Ishikawa (cell line): Measurements from ENCODE around the gene CD300LF.

Experiments used
- CEBPB ChIP-seq: IDR thresholded peaks from 2 replicates; pipeline ENCODE4 v1.6.1; 2012
- CREB1 ChIP-seq: IDR thresholded peaks from 2 replicates; pipeline ENCODE4 v1.6.1; 2012; ENCODE audit warnings: low read depth
- EGR1 ChIP-seq: IDR thresholded peaks from 2 replicates; pipeline ENCODE4 v1.6.1; 2012
- EP300 ChIP-seq: IDR thresholded peaks from 2 replicates; pipeline ENCODE4 v1.6.1; 2012; ENCODE audit warnings: borderline replicate concordance
- FOXM1 ChIP-seq: IDR thresholded peaks from 2 replicates; pipeline ENCODE4 v1.6.1; 2012; ENCODE audit warnings: low read depth, borderline replicate concordance
- NFIC ChIP-seq: IDR thresholded peaks from 2 replicates; pipeline ENCODE4 v1.6.1; 2012
- RAD21 ChIP-seq: IDR thresholded peaks from 2 replicates; pipeline ENCODE4 v1.6.1; 2012; ENCODE audit warnings: low read depth
- TAF1 ChIP-seq: IDR thresholded peaks from 2 replicates; pipeline ENCODE4 v1.6.1; 2012; ENCODE audit warnings: low read depth, mild to moderate bottlenecking
- TCF12 ChIP-seq: IDR thresholded peaks from 2 replicates; pipeline ENCODE4 v1.6.1; 2012; ENCODE audit warnings: low read depth
- TEAD4 ChIP-seq: IDR thresholded peaks from 2 replicates; pipeline ENCODE4 v1.6.1; 2012
- YY1 ChIP-seq: IDR thresholded peaks from 2 replicates; pipeline ENCODE4 v1.6.1; 2012; ENCODE audit warnings: low read depth
- ZBTB7A ChIP-seq: IDR thresholded peaks from 2 replicates; pipeline ENCODE4 v1.6.1; 2012; ENCODE audit warnings: low read depth
- TF ChIP-seq, protein P1 (sequence below): IDR thresholded peaks from 2 replicates; pipeline ENCODE4 v1.6.1; 2012
- TF ChIP-seq, protein P2 (sequence below): IDR thresholded peaks from 2 replicates; pipeline ENCODE4 v1.6.1; 2012
- TF ChIP-seq, protein P3 (sequence below): IDR thresholded peaks from 2 replicates; pipeline ENCODE4 v1.6.1; 2012; ENCODE audit warnings: low read depth, mild to moderate bottlenecking

The CD300LF gene

DNA sequence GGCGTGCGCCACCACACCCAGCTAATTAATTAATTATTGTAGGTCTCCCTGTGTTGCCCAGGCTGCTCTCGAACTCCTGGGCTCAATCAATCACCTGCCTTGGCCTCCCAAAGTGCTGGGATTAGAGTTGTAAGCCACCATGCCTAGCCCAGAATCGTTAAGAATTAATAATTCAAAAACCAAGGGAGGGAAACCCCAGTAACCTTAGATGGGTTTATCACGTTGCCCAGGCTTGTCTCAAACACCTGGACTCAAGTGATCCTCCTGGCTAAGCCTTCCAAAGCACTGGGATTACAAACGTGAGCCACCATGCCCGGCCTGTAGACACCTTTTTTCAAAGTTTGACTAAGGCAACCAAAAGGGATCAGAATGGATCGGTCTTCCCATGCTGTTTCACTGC lies 21.6 kb downstream of the CD300LF start:
- no peak for TF ChIP-seq RAD21
- no peak for TF ChIP-seq CREB1
- no peak for TF ChIP-seq EP300
- TF ChIP-seq, protein P1, sequence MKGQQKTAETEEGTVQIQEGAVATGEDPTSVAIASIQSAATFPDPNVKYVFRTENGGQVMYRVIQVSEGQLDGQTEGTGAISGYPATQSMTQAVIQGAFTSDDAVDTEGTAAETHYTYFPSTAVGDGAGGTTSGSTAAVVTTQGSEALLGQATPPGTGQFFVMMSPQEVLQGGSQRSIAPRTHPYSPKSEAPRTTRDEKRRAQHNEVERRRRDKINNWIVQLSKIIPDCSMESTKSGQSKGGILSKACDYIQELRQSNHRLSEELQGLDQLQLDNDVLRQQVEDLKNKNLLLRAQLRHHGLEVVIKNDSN = no peak
- TF ChIP-seq TAF1 = no peak
- TF ChIP-seq, protein P2, sequence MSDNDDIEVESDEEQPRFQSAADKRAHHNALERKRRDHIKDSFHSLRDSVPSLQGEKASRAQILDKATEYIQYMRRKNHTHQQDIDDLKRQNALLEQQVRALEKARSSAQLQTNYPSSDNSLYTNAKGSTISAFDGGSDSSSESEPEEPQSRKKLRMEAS = no peak
- no peak for TF ChIP-seq NFIC
- TF ChIP-seq FOXM1 = no peak
- TF ChIP-seq EGR1 = no peak
- TF ChIP-seq CEBPB = no peak
- TF ChIP-seq ZBTB7A = no peak
- no peak for TF ChIP-seq TCF12
- TF ChIP-seq TEAD4 = no peak
- TF ChIP-seq, protein P3, sequence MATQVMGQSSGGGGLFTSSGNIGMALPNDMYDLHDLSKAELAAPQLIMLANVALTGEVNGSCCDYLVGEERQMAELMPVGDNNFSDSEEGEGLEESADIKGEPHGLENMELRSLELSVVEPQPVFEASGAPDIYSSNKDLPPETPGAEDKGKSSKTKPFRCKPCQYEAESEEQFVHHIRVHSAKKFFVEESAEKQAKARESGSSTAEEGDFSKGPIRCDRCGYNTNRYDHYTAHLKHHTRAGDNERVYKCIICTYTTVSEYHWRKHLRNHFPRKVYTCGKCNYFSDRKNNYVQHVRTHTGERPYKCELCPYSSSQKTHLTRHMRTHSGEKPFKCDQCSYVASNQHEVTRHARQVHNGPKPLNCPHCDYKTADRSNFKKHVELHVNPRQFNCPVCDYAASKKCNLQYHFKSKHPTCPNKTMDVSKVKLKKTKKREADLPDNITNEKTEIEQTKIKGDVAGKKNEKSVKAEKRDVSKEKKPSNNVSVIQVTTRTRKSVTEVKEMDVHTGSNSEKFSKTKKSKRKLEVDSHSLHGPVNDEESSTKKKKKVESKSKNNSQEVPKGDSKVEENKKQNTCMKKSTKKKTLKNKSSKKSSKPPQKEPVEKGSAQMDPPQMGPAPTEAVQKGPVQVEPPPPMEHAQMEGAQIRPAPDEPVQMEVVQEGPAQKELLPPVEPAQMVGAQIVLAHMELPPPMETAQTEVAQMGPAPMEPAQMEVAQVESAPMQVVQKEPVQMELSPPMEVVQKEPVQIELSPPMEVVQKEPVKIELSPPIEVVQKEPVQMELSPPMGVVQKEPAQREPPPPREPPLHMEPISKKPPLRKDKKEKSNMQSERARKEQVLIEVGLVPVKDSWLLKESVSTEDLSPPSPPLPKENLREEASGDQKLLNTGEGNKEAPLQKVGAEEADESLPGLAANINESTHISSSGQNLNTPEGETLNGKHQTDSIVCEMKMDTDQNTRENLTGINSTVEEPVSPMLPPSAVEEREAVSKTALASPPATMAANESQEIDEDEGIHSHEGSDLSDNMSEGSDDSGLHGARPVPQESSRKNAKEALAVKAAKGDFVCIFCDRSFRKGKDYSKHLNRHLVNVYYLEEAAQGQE = no peak
- no peak for TF ChIP-seq YY1

DNA sequence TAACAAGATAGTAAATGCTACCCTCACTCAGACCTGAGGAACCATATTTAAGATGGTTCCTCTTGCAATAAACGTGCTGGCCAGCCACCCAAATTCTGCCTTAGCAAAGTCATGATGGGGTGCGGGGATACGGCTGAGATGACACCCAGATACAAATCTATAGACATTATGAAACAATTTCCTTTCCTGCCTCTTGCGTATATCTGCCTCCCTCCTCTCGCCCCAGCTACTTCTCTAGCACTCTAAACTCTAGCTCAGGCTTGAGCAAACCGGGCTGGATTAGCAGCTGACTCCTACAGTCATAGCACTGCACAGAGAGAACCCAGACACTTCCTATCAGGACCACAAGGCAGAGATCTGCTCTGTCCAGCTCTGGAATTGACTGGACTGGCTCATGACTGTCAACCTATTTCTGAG lies 22.3 kb downstream of the CD300LF start:
- TF ChIP-seq TEAD4 = no peak
- TF ChIP-seq, protein P3 = no peak

DNA sequence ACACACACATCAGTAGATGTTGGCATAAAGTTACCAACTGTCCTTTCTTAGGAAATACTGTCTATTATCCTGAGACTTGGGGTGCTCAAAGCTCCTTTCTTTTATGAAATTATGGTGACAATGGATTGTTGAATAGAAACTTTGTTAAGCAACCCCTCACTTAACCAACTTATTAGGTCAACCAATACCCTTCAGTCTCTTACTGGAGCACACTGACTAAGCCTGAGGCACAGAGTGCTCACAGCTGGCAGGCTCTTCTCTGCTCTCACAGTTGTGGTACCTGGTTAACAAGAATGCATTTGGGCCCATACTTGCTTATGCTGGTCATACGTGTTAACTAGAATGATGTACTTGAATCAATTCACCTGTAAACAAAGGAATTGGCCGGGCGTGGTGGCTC lies 24.8 kb downstream of the CD300LF start:
- TF ChIP-seq TAF1 (no peak), CEBPB (no peak), FOXM1 (no peak), NFIC (no peak)
- TF ChIP-seq, protein P1 = no peak
- TF ChIP-seq, protein P2 = no peak

DNA sequence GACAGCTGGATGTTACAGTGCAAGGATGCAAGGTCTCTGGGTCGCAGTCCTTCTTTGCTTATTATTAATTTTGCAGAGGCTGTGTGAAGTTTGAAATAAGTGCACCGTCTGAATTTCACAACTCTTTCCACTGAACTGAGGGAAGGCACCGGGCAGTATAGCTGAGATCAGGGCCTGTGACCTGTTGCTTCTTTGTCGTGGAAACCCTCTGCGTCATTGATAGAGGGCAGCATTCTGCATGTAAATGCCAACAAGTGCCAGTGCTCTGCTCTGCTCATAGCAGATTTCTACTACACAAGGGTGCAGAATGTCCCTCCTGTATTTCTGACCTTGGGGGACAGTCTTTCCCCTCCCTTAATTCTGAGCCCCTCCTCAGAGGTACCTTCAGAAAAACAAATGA lies 26.0 kb downstream of the CD300LF start:
- TF ChIP-seq EGR1 = no peak
- TF ChIP-seq, protein P1 = no peak
- TF ChIP-seq EP300 = no peak
- no peak for TF ChIP-seq RAD21
- no peak for TF ChIP-seq CREB1
- TF ChIP-seq TEAD4 = no peak
- TF ChIP-seq CEBPB = no peak
- TF ChIP-seq ZBTB7A = no peak

DNA sequence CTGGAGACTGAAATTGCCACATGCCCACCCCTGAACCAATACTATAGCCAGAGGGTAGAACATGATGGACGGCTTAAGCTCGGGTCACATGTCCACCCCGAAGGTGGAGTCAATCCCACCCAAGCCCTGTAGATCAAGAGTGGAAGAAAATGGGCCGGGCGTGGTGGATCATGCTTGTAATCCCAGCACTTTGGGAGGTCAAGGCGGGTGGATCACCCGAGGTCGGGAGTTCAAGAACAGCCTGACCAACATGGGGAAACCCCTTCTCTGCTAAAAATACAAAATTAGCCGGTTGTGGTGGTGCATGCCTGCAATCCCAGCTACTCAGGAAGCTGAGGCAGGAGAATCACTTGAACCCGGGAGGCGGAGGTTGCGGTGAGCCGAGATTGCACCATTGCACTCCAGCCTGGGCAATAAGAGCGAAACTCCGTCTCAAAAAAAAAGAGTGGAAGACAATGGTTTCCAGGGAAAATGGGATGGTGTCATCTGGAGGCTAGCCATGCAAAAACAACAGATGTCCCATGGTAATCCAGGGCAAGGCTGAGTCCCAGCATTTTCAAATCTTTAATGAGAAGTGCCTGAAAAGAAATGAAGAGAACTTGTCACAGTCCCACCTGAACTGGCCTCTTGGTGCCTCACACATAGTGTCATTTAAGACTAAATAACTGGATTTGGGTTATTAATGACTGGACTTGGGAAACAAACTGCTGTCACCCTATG lies 30.1 kb downstream of the CD300LF start:
- TF ChIP-seq, protein P3 = no peak
- TF ChIP-seq TAF1 = no peak
- no peak for TF ChIP-seq NFIC
- TF ChIP-seq, protein P1 = no peak
- TF ChIP-seq, protein P2 = no peak
